Panc1 (cell line): ENCODE measurements around the gene LRP1B. TPM values are rescaled to one million over a fixed set of nuclear protein-coding genes. Genes with fewer than 3 reads are reported as not detected.

Experiments
- ATAC-seq: fragments of 200-7000 bp; cut with Tn5 transposase; 2 replicates; pipeline ENCODE4 v1.9.1; 2020; ENCODE audit warnings: mild to moderate bottlenecking, moderate library complexity
- BruUV-seq: library from RNA; stranded (reverse); fragments of 400-500 nt; replicated peaks from 2 replicates; lab custom pipeline; 2021; lab: Mats Ljungman, UMichigan
- CTCF ChIA-PET: fragments of 300-600 bp; sonication (Branson Sonifier 250); formaldehyde crosslinking; loops from one replicate; lab custom pipeline; 2022; ENCODE audit warnings: antibody characterized with exemption; lab: Charles Lee
- POLR2A ChIA-PET: fragments of 300-600 bp; sonication (Branson Sonifier 250); formaldehyde crosslinking; loops from one replicate; lab custom pipeline; 2022; ENCODE audit warnings: antibody characterized with exemption; lab: Charles Lee
- DNase-seq: peaks from one replicate; pipeline ENCODE4 v3.0.0-alpha.2; 2010; ENCODE audit warnings: low read depth, low spot score
- H3K27ac ChIP-seq: 2 replicates; pipeline ENCODE4 v1.5.1; 2011; ENCODE audit warnings: mild to moderate bottlenecking, low read length, inconsistent platforms
- H3K27me3 ChIP-seq: fragments of 200-500 bp; sonication (Bioruptor generic); 2 replicates; pipeline ENCODE4 v1.6.0; 2014; ENCODE audit warnings: low read length, inconsistent platforms; ENCODE audit not compliant: control insufficient read depth, insufficient read depth
- H3K36me3 ChIP-seq: fragments of 200-500 bp; sonication (Bioruptor generic); 2 replicates; pipeline ENCODE4 v1.5.1; 2014; ENCODE audit warnings: inconsistent platforms, mild to moderate bottlenecking, low read length, moderate library complexity; ENCODE audit not compliant: control insufficient read depth, insufficient read depth
- H3K4me1 ChIP-seq: 2 replicates; pipeline ENCODE4 v1.5.1; 2011; ENCODE audit warnings: inconsistent platforms, mild to moderate bottlenecking, low read length, moderate library complexity; ENCODE audit not compliant: control insufficient read depth, insufficient read depth
- H3K4me3 ChIP-seq, 2 experiments: 2 replicates each; pipeline ENCODE4 v1.5.1; 2011 to 2012; ENCODE audit warnings: low read depth in 2 of 2, low read length in 2 of 2, mild to moderate bottlenecking in 2 of 2, inconsistent platforms in 1 of 2, moderate library complexity in 1 of 2
- H3K9me3 ChIP-seq: fragments of 200-500 bp; sonication (Bioruptor generic); 2 replicates; pipeline ENCODE4 v1.5.1; 2014; ENCODE audit warnings: low read depth, mild to moderate bottlenecking, inconsistent platforms, low read length, moderate library complexity; ENCODE audit not compliant: control insufficient read depth, insufficient read depth
- CTCF ChIP-seq: fragments of 450-650 bp; IDR thresholded peaks from 2 replicates; pipeline ENCODE4 v1.5.1; 2017; ENCODE audit warnings: mild to moderate bottlenecking
- POLR2AphosphoS5 ChIP-seq: IDR thresholded peaks from 2 replicates; pipeline ENCODE4 v1.6.1; 2012; ENCODE audit warnings: mild to moderate bottlenecking, low read depth, low read length, moderate library complexity
- REST ChIP-seq, 2 experiments: IDR thresholded peaks; 2 replicates each; pipeline ENCODE4 v1.6.1; 2011 to 2012; ENCODE audit warnings: low read depth in 2 of 2, control low read depth in 1 of 2, low read length in 1 of 2, mild to moderate bottlenecking in 1 of 2, moderate library complexity in 1 of 2; ENCODE audit not compliant: insufficient read depth in 1 of 2
- SIN3A ChIP-seq: IDR thresholded peaks from 2 replicates; pipeline ENCODE4 v1.6.1; 2012; ENCODE audit warnings: low read depth, mild to moderate bottlenecking, low read length, moderate library complexity, borderline replicate concordance; ENCODE audit not compliant: insufficient read depth
- TCF7L2 ChIP-seq: IDR thresholded peaks from 2 replicates; pipeline ENCODE4 v1.6.1; 2011; ENCODE audit warnings: mild to moderate bottlenecking, low read depth, low read length, inconsistent platforms
- in situ Hi-C: cut with HindIII; loops from 2 replicates; pipeline ENCODE4 v1.10.0; 2016; ENCODE audit warnings: low sequenced_read_pairs, low pct_unique_long_range_greater_than_20kb
- intact Hi-C: fragments of 100-400 bp; cut with micrococcal nuclease; formaldehyde crosslinking; loops from one replicate; pipeline ENCODE4 v1.10.0; 2022; ENCODE audit not compliant: unreplicated experiment
- total RNA-seq: library from RNA; stranded (reverse); gene quantifications from one replicate; pipeline ENCODE4 v1.2.1, GENCODE V29; 2021; ENCODE audit not compliant: unreplicated experiment

The LRP1B gene
- total RNA-seq, 1 experiment from 2014 or later: 0.54 TPM

- intact Hi-C loops (no loop called here), in situ Hi-C loops (no loop called here)
- H3K4me3 ChIP-seq: no peak overlapping the region
- no peak for TF ChIP-seq CTCF
- TF ChIP-seq POLR2AphosphoS5: no peak
- no peak for TF ChIP-seq REST (IDR thresholded peaks at IDR 0.05; ENCODE audit: insufficient read depth in 1 of 2, low read depth in 2 of 2, low read length in 1 of 2)
- no peak for TF ChIP-seq SIN3A
- no peak for TF ChIP-seq TCF7L2
- CTCF ChIA-PET: no interaction called here
- DNase-seq: no peak
- H3K9me3 ChIP-seq: no peaks in the 10 kb centered on the region
- POLR2A ChIA-PET: no interaction called here
- no TSS peak for BruUV-seq
- H3K4me1 ChIP-seq: no peaks in the 10 kb centered on the region
- no peak for ATAC-seq
- H3K36me3 ChIP-seq: no peaks in the 10 kb centered on the region
- no peak overlapping the region for H3K27ac ChIP-seq
- no peaks in the 10 kb centered on the region for H3K27me3 ChIP-seq
These were observed 1565.1 kb downstream of the LRP1B start for GRCh38 chr2:140565756-140566155.

- in situ Hi-C loops: no loop called here
- ChIA-PET POLR2A (no interaction called here), CTCF (no interaction called here)
- no peak overlapping the region for H3K4me3 ChIP-seq
- TF ChIP-seq POLR2AphosphoS5: no peak
- TF ChIP-seq CTCF: no peak
- no peak for TF ChIP-seq REST (IDR thresholded peaks at IDR 0.05; ENCODE audit: insufficient read depth in 1 of 2, low read depth in 2 of 2, low read length in 1 of 2)
- no peak for TF ChIP-seq TCF7L2
- TF ChIP-seq SIN3A: no peak
- H3K27me3 ChIP-seq: no peaks in the 10 kb centered on the region
- H3K27ac ChIP-seq: no peak overlapping the region
- no peaks in the 10 kb centered on the region for H3K4me1 ChIP-seq
- no peak for DNase-seq
- BruUV-seq: no TSS peak
- no peaks in the 10 kb centered on the region for H3K36me3 ChIP-seq
- intact Hi-C loops: no loop called here
- ATAC-seq: no peak
- no peaks in the 10 kb centered on the region for H3K9me3 ChIP-seq
These were observed 1575.1 kb downstream of the LRP1B start for GRCh38 chr2:140555701-140556100.
